Colonic mucosa (tissue), 4 donors: ENCODE results near the gene PAIP2. TPM values are rescaled to one million over a fixed set of nuclear protein-coding genes. Genes with fewer than 3 reads are reported as not detected.

Experiments
- DNase-seq: peaks from one replicate; pipeline ENCODE4 v3.0.0-alpha.2; 2020
- H3K27ac ChIP-seq: fragments of 200-600 bp; one replicate; pipeline ENCODE4 v1.8.0; 2021
- H3K27me3 ChIP-seq: fragments of 200-600 bp; one replicate; pipeline ENCODE4 v1.8.0; 2021
- H3K36me3 ChIP-seq: fragments of 200-600 bp; one replicate; pipeline ENCODE4 v1.8.0; 2021
- H3K4me1 ChIP-seq: fragments of 200-600 bp; one replicate; pipeline ENCODE4 v1.8.0; 2021; ENCODE audit warnings: mild to moderate bottlenecking
- H3K4me3 ChIP-seq: fragments of 200-600 bp; one replicate; pipeline ENCODE4 v1.8.0; 2021
- H3K9ac ChIP-seq, 2 donors: one replicate each; pipeline ENCODE4 v1.7.0; 2013; ENCODE audit warnings: control low read depth in 2 of 2, low read depth in 2 of 2, low read length in 2 of 2
- H3K9me3 ChIP-seq: fragments of 200-600 bp; one replicate; pipeline ENCODE4 v1.8.0; 2021
- intact Hi-C: fragments of 100-400 bp; cut with DNase I; formaldehyde crosslinking; loops from one replicate; pipeline ENCODE4 v1.14.1; 2022
- total RNA-seq, 2 donors: library from RNA; stranded (reverse); fragmentation: NEBNext Ultra II Directional in 1 of 2; extraction: Animal tissue kit (Norgen Biotek cat#: 25700) in 1 of 2; gene quantifications; one replicate each; pipeline ENCODE4 v1.2.1, GENCODE V29; 2021
- TF ChIP-seq, protein P1 (sequence below): fragments of 200-600 bp; IDR thresholded peaks from one replicate; pipeline ENCODE4 v1.8.0; 2022; ENCODE audit warnings: antibody characterized with exemption, mild to moderate bottlenecking
- donor health status: healthy.
- donor health status: DM: no; HTN: no; CAD: no.
- donor health status: DM: no; HTN: no; CAD: no.

Gene PAIP2
- total RNA-seq, 2 donors from 2014 or later = 39.4 to 49.7 TPM

DNA sequence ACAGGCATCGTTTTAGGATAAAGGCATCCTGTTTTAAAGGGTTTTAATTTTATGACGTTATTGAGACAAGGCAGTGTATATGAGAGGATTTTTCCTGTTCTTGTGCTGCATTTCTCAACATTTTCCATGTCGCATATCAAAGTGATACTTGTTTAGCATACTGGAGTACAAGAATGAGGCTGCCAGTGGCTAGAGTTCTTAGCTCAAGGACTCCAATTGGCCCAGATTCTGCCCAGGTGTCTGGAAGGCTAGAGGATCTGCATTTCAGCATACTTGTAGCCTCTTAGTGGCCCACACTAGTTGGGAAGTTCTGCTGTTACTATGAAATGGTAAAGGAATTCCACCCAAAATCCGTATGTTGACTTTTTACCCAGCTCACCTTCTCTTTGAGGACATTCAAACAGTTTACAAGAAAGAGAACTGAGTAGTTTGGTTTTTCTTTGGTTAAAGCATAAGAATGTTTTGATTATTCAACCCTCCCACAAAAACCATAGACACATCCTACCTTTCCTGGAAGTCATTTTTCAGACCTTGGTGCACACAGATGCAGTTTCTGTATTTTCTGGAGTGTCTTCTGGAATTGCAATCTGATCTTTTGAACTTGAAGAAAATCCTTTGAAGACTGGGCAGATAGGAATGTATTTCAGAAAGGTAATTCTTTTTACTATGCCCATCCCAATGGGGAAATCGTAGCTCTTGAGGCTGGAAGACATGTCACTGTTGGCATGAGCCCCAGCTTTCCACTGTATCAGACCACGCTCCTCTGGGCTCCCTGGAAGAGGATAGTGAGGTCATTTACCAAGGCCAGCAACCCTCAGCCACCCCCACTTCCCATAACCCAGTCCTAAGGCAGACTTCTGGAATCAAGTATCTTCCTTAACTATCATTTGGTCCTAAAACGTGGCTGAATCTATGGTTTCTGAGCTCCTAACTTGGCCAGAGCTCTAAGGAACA, 30.1 kb downstream of the PAIP2 start:
- Histone ChIP-seq H3K4me3 (no peak overlapping the region), H3K9me3 (no peaks in the 10 kb centered on the region), H3K36me3 (peaks cover 6% of the 10 kb centered on the region), H3K27ac (peak overlapping the region; percentile 45), H3K4me1 (peaks cover 7% of the 10 kb centered on the region), H3K27me3 (no peaks in the 10 kb centered on the region), H3K9ac (no peak overlapping the region)
- DNase-seq = no peak
- TF ChIP-seq, protein P1, sequence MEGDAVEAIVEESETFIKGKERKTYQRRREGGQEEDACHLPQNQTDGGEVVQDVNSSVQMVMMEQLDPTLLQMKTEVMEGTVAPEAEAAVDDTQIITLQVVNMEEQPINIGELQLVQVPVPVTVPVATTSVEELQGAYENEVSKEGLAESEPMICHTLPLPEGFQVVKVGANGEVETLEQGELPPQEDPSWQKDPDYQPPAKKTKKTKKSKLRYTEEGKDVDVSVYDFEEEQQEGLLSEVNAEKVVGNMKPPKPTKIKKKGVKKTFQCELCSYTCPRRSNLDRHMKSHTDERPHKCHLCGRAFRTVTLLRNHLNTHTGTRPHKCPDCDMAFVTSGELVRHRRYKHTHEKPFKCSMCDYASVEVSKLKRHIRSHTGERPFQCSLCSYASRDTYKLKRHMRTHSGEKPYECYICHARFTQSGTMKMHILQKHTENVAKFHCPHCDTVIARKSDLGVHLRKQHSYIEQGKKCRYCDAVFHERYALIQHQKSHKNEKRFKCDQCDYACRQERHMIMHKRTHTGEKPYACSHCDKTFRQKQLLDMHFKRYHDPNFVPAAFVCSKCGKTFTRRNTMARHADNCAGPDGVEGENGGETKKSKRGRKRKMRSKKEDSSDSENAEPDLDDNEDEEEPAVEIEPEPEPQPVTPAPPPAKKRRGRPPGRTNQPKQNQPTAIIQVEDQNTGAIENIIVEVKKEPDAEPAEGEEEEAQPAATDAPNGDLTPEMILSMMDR = no peak
- intact Hi-C loops = no loop called here

DNA sequence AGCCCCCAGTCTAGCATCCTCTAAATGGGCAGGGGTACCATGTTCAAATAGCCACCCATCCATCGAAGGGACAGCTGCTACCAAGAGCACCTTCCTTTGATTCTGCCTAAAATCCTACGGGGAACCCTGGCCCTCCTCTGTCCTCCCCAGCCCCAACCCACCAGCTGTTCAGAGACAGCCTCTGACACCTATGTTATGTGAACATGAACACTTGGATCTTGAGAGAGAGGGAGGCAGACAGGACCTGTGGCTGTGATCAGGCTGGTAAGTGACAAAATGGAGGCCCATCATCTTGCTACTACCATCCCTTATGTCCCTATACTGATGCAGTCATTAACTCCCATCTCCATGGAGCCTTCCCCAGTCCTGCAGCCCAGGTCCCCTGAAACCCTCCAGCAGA, 33.3 kb downstream of the PAIP2 start:
- Histone ChIP-seq H3K27me3 (no peaks in the 10 kb centered on the region), H3K36me3 (no peaks in the 10 kb centered on the region), H3K9me3 (no peaks in the 10 kb centered on the region), H3K9ac (no peak overlapping the region), H3K4me3 (no peak overlapping the region), H3K27ac (no peak overlapping the region), H3K4me1 (peaks cover 7% of the 10 kb centered on the region)
- TF ChIP-seq, protein P1 = no peak
- DNase-seq = no peak
- intact Hi-C loops = no loop called here

DNA sequence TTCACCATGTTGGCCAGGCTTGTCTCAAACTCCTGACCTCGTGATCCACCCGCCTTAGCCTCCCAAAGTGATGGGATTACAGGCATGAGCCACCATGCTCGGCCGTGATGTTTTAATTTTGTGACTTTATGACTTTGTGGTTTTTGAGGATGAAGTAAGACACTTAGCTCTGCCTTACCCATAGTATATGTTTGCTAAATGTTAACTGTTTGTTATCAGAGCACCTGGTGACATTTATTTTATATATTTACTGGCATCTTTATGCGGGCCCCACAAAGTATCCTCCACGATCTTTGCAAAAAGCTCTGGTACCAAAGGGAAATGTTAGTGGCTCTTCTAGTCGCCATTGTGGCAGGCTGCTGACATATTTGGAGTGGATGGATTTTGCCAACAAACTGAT, 34.7 kb downstream of the PAIP2 start:
- no peak for DNase-seq
- peaks cover 7% of the 10 kb centered on the region for H3K4me1 ChIP-seq
- H3K9me3 ChIP-seq = no peaks in the 10 kb centered on the region
- TF ChIP-seq, protein P1 = no peak
- no peak overlapping the region for H3K27ac ChIP-seq
- no peak overlapping the region for H3K9ac ChIP-seq
- H3K27me3 ChIP-seq = no peaks in the 10 kb centered on the region
- no peaks in the 10 kb centered on the region for H3K36me3 ChIP-seq
- intact Hi-C loops = no loop called here
- no peak overlapping the region for H3K4me3 ChIP-seq

DNA sequence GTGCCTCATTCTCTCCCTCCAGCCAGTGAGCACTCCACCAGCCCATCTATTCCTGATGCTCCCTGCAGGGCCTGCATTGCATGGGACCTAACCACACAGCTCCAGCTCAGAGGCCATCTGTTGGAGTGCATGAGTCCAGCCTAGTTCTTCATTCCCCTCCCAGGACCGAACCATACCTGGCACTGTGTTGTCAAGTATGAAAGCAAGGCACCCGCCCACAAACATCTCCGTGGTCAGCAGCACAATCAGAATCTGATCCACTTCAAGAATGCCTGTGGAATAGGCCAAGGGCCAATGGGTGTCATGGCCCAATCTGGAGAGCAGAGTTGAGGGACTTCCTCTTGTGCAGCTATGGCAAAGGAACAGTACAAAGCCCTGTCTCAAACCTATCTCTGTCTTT, 35.6 kb downstream of the PAIP2 start:
- DNase-seq = no peak
- Histone ChIP-seq H3K27me3 (no peaks in the 10 kb centered on the region), H3K27ac (no peak overlapping the region), H3K4me1 (peaks cover 7% of the 10 kb centered on the region), H3K9ac (no peak overlapping the region), H3K36me3 (no peaks in the 10 kb centered on the region), H3K4me3 (no peak overlapping the region), H3K9me3 (no peaks in the 10 kb centered on the region)
- intact Hi-C loops = no loop called here
- TF ChIP-seq, protein P1 = no peak

DNA sequence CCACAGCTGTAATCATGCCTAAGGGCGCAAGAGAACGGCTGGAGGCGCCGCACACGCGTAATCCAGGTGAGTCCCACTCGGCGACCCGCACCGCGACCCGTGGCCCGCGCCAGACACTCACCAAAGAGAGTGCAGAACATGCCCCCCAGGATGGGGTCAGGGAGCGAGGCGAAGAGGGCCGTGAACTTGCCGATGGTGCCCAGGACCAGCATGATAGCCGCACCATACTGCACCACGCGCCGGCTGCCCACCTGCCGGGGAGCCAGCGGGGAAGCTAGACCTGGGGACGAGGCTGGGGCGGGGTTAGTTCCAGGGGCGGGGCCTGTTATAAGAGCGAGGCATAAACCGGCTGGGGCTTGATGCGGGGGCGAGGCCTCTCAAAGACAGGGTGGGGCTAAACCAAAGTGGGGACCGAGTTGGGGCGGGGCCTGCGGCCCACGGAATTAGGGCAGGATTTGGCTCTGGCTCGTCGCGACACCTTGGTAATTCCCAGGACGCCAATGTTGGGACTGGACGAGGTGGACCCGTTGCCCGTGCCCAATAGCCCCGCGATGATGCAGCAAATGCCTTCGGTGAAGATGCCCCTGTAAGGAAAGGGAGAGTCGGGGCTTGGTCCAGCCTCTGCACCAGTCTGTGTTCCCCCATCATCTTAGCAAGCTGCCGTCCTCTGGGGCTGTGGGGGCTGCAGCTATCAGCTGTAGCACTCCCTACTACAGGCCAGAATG, 36.6 kb downstream of the PAIP2 start:
- H3K9me3 ChIP-seq = no peaks in the 10 kb centered on the region
- no peak overlapping the region for H3K9ac ChIP-seq
- DNase-seq = no peak
- no peak overlapping the region for H3K27ac ChIP-seq
- no peaks in the 10 kb centered on the region for H3K36me3 ChIP-seq
- peaks cover 7% of the 10 kb centered on the region for H3K4me1 ChIP-seq
- H3K27me3 ChIP-seq = no peaks in the 10 kb centered on the region
- TF ChIP-seq, protein P1 = no peak
- H3K4me3 ChIP-seq = no peak overlapping the region
- intact Hi-C loops = no loop called here
